ENCODE measurements around the gene RP9. TPM values are rescaled to one million over a fixed set of nuclear protein-coding genes. Genes with fewer than 3 reads are reported as not detected.

The RP9 gene
- total RNA-seq, 4 donors from 2014 or later: 5.2 to 16.1 (median 7.3) TPM

GRCh38 chr7:33087858-33088257, 21.3 kb downstream of the RP9 start:
- no peak for TF ChIP-seq POLR2A (IDR thresholded peaks at IDR 0.05)
- no peak for TF ChIP-seq CTCF (IDR thresholded peaks at IDR 0.05)
- DNase-seq (ENCODE audit: low spot score in 2 of 2): no peak
- 89 to 92% methylated on average over 2 of the region's 2 CpGs for WGBS, 2 donors
- intact Hi-C loops (cut with DNase I; ENCODE audit: low total_unique reads): no loop called here
- no peak overlapping the region for H3K4me3 ChIP-seq (ENCODE audit: low read depth, poor library complexity, severe bottlenecking)

GRCh38 chr7:33087356-33087755, 21.8 kb downstream of the RP9 start:
- intact Hi-C loops (cut with DNase I; ENCODE audit: low total_unique reads): no loop called here

GRCh38 chr7:33079763-33080690, 29.2 kb downstream of the RP9 start:
- DNase-seq (ENCODE audit: low spot score in 2 of 2): no peak
- H3K4me3 ChIP-seq (ENCODE audit: low read depth, poor library complexity, severe bottlenecking): no peak overlapping the region
- intact Hi-C loops (cut with DNase I; ENCODE audit: low total_unique reads): no loop called here
- WGBS, 2 donors: 83 to 92% methylated on average over 9 of the region's 9 CpGs
- no peak for TF ChIP-seq CTCF (IDR thresholded peaks at IDR 0.05)
- TF ChIP-seq POLR2A (IDR thresholded peaks at IDR 0.05): no peak

More at GRCh38 chr7:33087356-33087755, 21.8 kb downstream of the RP9 start:
- no peak for DNase-seq (ENCODE audit: low spot score in 2 of 2)
- 27 to 79% methylated on average over 2 of the region's 2 CpGs for WGBS, 2 donors
- TF ChIP-seq CTCF (IDR thresholded peaks at IDR 0.05): no peak
- no peak for TF ChIP-seq POLR2A (IDR thresholded peaks at IDR 0.05)
- no peak overlapping the region for H3K4me3 ChIP-seq (ENCODE audit: low read depth, poor library complexity, severe bottlenecking)

- no peak for TF ChIP-seq CTCF (IDR thresholded peaks at IDR 0.05)
- TF ChIP-seq POLR2A (IDR thresholded peaks at IDR 0.05): no peak
- DNase-seq (ENCODE audit: low spot score in 2 of 2): no peak
- intact Hi-C loops (cut with DNase I; ENCODE audit: low total_unique reads): no loop called here
- whole genome bisulfite sequencing, 2 donors: 87 to 88% methylated on average over 2 of the region's 2 CpGs
- H3K4me3 ChIP-seq (ENCODE audit: low read depth, poor library complexity, severe bottlenecking): no peak overlapping the region
Measured at GRCh38 chr7:33079096-33079495, 30.1 kb downstream of the RP9 start.

- no peak for DNase-seq (ENCODE audit: low spot score in 2 of 2)
- no peak for TF ChIP-seq CTCF (IDR thresholded peaks at IDR 0.05)
- no peak for TF ChIP-seq POLR2A (IDR thresholded peaks at IDR 0.05)
- intact Hi-C loops (cut with DNase I; ENCODE audit: low total_unique reads): no loop called here
Measured at GRCh38 chr7:33076737-33077136, 32.5 kb downstream of the RP9 start.

More at GRCh38 chr7:33076737-33077136, 32.5 kb downstream of the RP9 start:
- WGBS, 2 donors: 79 to 83% methylated on average over 3 of the region's 3 CpGs
- no peak overlapping the region for H3K4me3 ChIP-seq (ENCODE audit: low read depth, poor library complexity, severe bottlenecking)

All from lower leg skin (tissue), 4 donors.